ENCODE data around the gene MAPK8IP3.

MAPK8IP3 gene

GRCh38 chr16:1705688-1706385, at the start of gene MAPK8IP3:
TSS of gene MAPK8IP3 (plus strand) at chr16:1706195. CDS start at chr16:1706340, 145 bp downstream.
- peak; percentile 95 for DNase-seq

GRCh38 chr16:1656808-1657617, 49.0 kb upstream of the MAPK8IP3 start:
- DNase-seq = no peak

GRCh38 chr16:1657841-1658240, 48.2 kb upstream of the MAPK8IP3 start:
- DNase-seq = no peak

GRCh38 chr16:1659031-1659430, 47.0 kb upstream of the MAPK8IP3 start:
- no peak for DNase-seq

GRCh38 chr16:1661826-1662225, 44.2 kb upstream of the MAPK8IP3 start:
- DNase-seq = no peak

GRCh38 chr16:1662543-1662942, 43.5 kb upstream of the MAPK8IP3 start:
- DNase-seq = no peak

GRCh38 chr16:1665829-1666228, 40.2 kb upstream of the MAPK8IP3 start:
- no peak for DNase-seq

- DNase-seq = no peak
Observed at GRCh38 chr16:1666316-1666715, 39.7 kb upstream of the MAPK8IP3 start.

- DNase-seq = no peak
Observed at GRCh38 chr16:1667271-1667670, 38.7 kb upstream of the MAPK8IP3 start.

GRCh38 chr16:1667916-1668315, 38.1 kb upstream of the MAPK8IP3 start:
- DNase-seq = no peak

GRCh38 chr16:1668612-1669319, 37.2 kb upstream of the MAPK8IP3 start:
- DNase-seq = no peak

GRCh38 chr16:1669698-1670097, 36.3 kb upstream of the MAPK8IP3 start:
- DNase-seq = no peak

- no peak for DNase-seq
Observed at GRCh38 chr16:1670371-1670770, 35.6 kb upstream of the MAPK8IP3 start.

GRCh38 chr16:1670866-1671265, 35.1 kb upstream of the MAPK8IP3 start:
- DNase-seq = no peak

GRCh38 chr16:1673424-1674151, 32.4 kb upstream of the MAPK8IP3 start:
- no peak for DNase-seq

- DNase-seq = no peak
Observed at GRCh38 chr16:1674306-1674705, 31.7 kb upstream of the MAPK8IP3 start.

- DNase-seq = no peak
Observed at GRCh38 chr16:1674751-1675664, 31.0 kb upstream of the MAPK8IP3 start.

GRCh38 chr16:1676661-1677060, 29.3 kb upstream of the MAPK8IP3 start:
- no peak for DNase-seq

- peak; percentile 6 for DNase-seq
Observed at GRCh38 chr16:1677339-1677738, 28.7 kb upstream of the MAPK8IP3 start.

- peak; percentile 95 for DNase-seq
Observed at GRCh38 chr16:1677942-1678499, 28.0 kb upstream of the MAPK8IP3 start, which contains the start of gene JPT2. TSS of gene JPT2 (plus strand) at chr16:1678279. CDS start at chr16:1678313, 34 bp downstream.

- peak; percentile 51 for DNase-seq
Observed at GRCh38 chr16:1678500-1679098, 27.4 kb upstream of the MAPK8IP3 start.

All from CD4-positive, alpha-beta T cell treated with Interleukin-10 for 1 hour (primary cell).